GM03348 (cell line): ENCODE results near the gene ERCC6.
A peak's percentile ranks its signal among the peaks of the same experiment; 100 is the strongest.

ENCODE experiments used
- DNase-seq: peaks from one replicate; pipeline ENCODE4 v3.0.0; 2012; ENCODE audit warnings: low spot score

Gene ERCC6

DNA sequence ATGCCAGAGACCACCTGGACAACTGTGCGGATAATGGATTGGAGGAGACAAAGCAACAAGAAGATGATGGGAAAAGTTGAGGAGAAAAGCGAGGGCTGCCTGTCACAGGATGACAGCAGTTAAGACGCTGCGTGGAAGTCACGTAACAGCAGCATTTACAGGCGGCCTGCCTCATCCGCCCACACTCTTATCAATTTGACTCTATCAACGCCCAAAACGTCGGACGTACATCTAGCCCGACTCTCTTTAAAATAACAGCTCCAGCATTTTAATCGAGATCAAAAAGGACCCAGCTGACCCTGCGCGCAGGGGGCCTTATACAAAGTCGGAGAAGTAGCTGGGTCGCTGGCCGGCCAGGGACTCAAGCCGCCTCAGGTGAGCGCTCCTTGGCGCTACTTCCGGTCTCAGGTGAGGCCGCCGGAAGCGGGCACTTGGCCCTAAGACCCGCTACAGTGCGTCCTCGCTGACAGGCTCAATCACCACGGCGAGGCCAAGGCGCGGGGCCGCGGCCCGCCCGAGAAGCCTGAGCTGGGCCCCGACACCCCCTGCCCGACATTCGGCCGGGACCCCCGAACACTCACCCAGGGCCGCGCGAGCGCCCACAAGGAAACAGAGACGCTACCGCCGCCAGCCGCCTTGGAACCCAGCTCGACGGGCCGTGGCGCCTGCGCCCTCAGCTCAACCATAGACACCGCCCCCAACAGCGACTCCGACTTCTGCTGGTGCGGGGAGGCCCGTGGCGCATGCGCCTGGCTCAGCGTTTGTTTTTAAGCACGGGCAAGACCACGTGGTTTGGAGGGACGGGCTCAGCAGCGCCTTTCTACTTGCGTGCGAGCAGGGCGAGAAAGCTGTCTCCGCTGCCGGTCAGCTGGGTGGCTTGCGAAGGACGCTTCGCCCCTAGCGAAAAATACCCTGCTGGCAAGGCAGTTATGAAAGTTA, at the start of gene ERCC6:
Gene ERCC6, minus strand, starts transcription at position 741 of the 939 bp plus-strand sequence.
- DNase-seq, result peak; percentile 99

DNA sequence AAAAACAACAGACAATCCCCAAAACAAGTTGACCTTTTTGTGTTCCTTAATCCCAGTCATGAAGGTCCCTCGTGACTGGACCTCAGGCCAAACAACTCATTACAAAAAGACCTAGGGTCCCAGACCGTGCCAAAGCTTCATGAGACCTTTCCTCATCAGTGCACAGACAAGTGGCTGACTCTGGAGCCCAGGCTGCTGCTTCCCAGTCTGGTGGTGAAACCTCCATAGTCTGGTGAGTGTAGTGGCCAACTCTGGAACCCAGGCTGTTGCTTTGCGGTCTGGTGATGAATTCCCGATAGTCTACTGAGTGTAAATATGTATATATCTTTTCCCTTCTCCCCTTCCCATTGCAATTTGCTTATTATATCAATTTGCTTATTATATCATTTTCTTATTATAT, 49.1 kb upstream of the ERCC6 start:
- DNase-seq, result no peak

DNA sequence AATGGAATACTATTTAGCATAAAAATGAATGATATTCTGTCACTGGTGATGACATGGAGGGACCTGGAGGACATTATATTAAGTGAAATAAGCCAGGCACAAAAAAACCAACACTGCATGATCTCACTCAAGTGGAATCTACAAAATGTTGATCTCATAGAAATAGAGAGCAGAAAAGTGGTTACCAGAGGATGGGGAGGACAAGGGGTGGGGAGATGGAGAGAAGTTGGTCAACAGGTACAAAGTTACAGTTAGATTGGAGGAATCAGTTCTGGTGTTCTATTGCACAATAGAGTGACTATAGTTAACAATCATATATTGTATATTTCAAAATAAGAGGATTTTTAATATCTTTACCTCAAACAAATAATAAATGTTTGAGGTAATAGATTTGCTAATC, 46.5 kb upstream of the ERCC6 start:
- no peak for DNase-seq

DNA sequence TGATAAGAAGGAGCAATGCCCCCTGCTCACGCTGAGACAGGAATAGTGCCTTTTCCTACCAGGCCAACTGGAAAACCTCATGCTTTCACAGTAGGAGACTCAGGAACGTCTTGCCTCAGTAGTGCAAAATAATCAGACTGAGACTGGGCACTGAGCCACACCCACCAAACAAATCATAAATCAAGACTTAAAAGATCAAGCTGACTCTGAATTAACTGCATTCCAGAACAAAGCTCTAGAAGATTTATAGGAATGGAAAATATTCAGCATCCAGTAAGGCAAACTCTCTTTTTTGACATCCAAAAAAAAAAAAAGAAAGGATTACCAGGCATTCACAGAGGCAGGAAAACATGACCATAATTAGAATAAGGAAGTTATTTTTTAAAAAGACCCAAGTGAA, 40.7 kb upstream of the ERCC6 start:
- DNase-seq, result peak; percentile 40

DNA sequence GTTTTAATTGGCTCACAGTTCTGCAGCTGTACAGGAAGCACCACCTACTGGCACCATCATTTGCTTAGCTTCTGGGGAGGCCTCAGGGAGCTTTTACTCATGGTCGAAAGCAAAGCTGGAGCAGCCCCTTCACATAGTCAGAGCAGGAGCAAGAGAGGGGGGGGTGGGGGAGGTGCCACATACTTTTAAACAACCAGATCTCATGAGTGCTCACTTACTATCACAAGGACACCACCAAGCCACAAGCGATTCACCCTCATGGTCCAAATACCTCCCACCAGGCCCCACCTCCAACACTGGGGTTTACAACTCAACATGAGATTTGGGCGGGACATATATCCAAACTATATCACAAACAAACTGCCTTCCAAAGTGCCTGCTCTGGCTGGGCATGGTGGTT, 39.5 kb upstream of the ERCC6 start:
- no peak for DNase-seq

DNA sequence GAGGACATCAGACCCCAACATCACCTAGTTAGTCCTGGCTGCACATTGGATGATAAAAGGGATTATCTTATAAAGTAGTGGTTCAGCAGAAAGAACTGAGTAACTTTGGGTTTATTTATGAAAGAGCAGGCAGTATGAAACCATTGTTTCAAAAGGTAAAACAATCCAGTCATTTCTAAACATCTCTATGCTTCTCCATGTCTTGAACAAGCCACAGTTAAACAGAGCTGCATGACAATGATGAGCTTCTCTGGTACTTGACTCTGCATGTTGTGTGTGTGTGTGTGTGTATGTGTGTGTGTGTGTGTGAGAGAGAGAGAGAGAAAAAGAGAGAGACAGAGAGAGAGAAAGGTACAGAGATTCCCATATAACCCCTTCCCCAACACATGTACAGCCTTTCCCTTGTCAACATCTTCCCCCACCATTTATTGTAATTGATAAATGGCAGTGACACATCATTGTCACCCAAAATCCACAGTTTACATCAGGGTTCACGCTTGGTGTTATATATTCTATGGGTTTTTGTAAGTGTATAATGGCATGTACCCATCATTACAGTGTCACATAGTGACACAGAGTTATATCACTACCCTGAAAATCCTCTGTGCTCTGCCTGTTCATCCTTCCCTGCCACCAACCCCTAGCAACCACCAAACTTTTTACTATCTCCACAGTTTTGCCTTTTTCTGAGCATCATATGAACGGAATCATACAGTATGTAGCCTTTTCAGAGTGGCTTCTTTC, 38.4 kb upstream of the ERCC6 start:
- DNase-seq, result no peak

DNA sequence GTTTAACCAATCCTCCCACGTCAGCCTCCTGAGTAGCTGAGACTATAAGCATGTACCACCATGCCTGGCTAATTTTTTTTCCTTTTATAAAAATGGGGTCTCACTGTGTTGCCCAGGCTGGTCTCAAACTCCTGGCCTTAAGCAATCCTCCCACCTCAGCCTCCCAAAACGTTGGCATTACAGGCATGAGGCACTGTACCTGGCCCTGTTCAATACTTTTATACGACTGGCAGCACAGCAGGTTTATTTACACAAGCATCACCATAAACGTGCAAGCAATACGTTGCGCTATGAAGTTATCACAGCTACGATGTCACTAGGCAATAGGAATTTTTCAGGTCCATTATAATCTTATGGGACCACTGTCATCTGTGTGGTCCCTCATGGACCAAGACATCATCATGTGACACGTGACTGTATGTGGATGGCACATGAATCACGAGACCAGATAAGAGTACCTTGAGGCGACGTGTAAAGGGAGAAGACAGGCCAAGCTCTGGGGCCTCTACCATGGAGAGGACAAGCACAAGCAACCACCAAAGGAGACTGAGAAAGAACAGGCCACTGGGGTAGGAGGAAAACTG, 36.7 kb upstream of the ERCC6 start:
- DNase-seq, result no peak

DNA sequence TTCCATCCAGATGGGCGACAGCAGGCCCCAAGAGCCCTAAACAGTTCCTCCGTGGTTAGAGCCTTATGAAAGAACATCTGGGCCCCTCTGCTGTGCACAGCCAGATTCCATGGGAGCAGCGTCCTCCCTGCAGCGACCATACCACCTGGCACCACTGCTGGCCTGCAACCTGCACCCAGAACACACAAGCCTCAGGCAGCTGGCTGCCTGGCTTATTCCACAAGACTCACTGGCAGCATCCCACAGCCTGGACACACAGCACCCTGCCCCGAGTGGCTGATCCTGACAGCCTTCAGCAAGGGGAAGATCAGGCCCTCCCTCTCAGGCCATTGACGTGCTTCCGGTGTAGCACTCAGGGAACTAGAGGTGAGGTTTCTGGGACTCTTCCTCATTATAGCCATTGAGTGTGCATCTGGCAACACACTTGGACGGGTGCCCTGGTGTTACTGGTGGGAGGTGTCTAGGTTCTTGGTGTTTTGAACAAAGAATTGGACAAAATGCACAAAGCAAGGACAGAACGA, 33.7 kb upstream of the ERCC6 start:
- DNase-seq, result no peak

DNA sequence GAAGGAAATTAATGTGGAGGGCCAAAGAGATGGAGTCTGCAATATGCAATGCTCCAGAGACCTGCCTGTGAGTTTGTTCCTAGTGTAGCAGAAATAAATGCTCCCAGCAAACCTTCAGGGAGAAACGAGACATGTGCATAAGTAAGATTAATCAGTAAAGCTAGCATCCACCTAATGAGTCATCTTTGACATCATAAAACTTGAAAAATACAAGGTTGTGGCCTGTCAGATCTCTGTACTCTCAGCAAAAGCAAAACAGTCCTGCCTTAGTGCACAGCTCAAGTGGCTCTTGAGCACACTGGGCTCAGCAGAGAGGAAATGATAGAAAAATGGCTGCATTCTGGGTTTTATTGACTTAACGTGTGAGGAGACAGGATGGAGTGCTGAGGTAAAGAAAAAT, 32.5 kb upstream of the ERCC6 start:
- DNase-seq, result no peak

DNA sequence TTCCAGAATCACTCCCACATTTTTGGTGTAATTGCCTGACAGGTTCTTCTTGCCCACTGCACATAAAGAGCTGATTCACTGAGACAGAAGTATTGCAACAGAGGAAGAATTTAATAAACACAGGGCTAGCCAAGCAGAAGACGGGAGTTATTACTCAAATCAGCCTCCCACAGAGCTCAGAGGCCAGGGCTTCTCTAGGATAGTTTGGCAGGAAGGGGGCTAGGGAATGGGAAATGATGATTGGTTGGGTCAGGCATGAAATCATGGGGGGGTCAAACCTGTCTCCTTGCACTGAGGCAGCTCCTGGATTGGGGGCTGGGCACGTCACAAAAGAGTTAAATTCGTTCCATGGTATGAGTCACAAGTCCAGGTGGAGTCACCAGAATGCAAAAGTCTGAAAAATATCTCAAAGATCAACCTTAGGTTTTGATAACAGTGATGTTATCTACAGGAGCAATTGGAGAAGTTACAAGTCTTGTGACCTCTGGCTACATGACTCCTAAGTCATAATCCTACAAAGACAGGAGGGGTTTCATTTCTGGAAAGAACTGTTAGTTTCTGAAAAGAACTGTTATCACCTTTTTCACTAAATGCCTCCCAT, 30.2 kb upstream of the ERCC6 start:
- DNase-seq, result peak; percentile 62

DNA sequence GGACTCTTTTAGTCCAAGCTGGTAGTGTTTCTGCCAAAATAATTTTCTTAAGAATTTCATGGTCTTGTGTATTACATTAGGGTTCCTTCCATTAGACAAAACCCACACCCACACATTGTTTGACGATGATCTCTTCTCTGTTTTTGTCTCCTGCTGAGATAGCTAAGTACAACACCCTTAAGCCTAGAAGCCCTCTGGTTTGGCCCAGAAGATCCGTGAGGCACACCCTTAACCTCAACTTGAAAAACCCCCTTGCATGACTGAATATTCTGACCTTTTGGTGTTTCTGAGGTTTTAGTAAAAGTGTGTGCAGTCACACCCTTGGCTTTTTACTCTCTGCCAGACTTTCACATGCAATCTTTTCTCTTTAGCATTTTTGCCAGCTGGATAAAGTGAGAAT, 29.3 kb upstream of the ERCC6 start:
- DNase-seq, result peak; percentile 70

DNA sequence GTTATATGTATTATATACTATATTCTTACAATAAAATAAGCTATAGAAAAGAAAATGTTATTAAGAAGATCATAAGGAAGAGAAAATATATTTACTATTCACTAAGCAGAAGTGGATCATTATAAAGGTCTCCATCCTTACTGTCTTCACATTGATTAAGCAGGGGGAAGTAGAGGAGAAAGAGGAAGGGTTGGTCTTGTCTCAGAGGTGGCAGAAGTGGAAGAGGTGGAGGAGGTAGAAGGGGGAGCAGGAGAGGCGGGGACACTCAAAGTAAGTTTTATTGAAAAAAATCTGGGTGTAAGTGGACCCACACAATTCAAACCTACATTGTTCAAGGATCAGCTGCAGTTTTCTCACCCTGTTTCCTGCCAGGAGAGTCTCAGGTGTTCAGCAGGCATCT, 28.9 kb upstream of the ERCC6 start:
- DNase-seq, result no peak

DNA sequence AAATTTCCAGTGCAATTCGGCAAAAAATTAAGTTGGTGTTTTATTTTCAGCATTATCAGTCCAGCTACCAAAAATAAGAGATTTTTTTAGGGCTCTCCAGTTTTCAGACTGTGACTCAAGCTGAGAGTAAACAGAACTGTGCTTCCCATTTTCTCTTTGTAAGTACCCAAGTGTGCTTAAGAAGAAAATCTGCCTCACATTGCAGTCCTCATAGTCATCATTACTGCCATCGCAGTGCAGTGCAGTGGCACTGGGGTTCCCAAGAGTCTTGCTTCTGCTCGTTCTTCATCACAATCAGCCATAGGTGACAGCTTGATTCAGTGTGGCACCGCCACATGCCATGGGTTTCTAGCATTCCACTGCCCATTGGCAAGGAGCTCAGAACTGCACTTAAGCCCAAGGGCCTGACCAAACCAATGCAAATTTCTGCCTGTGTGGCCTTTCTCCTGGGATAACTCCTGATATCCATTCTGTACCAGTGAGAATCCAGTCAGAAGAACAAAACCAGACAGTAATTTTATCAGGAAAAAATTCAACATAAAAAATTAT, 25.6 kb upstream of the ERCC6 start:
- DNase-seq, result no peak

DNA sequence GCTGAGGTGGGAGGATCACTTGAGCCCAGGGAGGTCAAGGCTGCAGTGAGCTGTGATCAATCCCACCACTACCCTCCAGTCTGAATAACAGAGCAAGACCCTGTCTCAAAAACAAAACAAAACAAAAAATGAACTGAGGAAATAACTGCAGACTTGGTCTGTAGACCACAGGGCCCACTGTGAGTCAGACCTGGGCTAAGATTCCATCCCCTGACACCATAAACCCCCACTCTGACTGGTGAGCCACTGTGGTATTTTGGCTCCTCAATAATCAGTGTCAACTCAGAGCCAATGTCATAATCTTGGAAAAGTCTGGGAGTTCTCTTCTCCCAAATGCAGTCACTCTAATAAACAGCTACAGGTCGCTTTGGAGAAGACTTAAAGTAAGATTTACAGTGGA, 24.0 kb upstream of the ERCC6 start:
- peak; percentile 61 for DNase-seq

DNA sequence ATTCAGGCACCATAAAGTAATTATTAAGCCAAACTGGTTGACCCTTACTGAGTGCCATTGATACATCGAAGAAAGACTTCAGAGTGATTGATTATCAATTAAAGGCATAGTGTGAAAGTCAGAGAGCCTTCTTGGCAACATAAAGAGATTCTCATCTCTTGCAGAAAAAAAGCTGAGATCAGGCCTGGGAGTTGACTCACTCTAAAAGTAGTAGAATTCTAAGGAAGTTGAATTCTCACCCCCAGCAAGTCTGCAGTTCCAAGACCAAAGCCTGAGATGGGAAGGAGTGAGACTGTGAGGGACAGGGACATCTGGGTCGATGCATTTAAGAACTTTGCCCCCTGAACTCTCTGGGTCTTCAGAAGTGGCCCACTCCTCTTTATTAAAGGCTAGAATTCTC, 21.6 kb upstream of the ERCC6 start:
- no peak for DNase-seq

DNA sequence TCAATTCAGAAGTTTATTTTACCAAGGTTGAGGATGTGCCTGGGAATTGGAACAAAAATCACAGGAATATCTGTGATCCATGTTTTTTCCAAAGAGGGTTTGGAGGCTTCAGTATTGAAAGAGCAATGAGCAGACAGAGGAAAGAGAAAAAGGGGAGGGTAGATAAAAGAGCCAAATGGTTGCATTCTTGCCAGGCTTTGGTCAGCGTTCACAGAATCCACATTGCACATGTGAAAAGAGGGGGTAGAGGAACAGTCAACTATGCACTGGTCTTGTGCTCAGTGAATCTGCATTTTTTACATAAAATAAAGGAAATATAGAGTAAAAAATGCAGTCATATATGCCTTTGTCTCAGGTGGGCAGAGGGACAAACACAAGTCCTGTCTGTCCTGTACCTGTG, 20.6 kb upstream of the ERCC6 start:
- no peak for DNase-seq

DNA sequence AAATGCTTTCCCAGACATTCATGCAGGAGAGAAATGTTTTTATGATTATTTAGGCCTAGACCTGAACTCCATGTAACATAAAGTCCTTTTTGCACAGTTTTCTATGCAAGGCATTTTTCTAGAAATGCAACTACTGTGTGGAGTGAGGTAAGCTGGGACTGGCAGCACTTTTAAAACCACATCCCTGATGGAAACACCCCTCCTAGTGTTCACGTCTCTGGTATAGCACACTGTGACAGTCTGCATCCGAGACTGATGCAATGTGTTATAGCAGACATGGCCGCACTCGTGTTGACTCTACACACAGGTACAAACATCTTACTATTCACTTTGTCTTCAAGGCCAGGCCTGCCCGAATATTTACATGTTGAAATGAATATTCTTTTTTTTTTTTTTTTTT, 19.3 kb upstream of the ERCC6 start:
- no peak for DNase-seq

DNA sequence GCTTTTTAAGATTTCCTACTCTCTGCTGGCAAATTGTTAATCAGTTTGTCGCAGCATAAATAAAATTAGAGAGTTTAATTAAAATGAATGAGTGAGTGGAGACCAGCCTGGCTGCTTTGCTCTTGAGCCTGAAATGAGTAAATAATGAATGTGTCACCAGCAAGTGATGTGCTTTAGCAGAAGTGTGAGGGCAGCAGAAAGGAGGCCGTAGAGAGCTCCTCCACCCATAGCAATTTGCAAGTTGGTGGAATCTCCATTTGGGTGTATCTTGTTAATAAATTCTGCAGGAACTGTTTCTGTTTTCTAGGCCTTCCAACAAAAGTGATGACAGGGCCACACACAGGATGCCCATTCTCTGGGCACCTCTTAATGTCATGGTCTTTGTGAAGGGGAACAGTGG, 18.8 kb upstream of the ERCC6 start:
- no peak for DNase-seq

DNA sequence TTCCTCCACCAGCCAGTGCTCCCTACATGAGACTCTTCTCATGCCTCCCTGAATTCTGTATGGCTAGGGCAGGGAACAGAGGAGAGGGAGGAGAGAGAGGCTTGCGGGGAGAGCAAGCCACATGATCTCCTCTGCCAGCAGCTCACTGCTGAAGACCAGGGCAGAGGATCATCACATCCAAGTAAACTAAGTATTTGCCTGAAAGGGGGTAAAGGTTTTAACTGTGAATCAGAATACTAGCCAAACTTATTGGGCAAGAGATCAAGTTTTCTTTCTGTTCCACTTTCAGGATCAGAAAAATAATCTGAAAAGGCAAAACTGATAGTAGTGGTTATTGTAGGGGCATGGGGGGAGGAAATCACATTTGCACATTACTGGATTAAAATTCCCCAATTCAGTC, 17.8 kb upstream of the ERCC6 start:
- no peak for DNase-seq

DNA sequence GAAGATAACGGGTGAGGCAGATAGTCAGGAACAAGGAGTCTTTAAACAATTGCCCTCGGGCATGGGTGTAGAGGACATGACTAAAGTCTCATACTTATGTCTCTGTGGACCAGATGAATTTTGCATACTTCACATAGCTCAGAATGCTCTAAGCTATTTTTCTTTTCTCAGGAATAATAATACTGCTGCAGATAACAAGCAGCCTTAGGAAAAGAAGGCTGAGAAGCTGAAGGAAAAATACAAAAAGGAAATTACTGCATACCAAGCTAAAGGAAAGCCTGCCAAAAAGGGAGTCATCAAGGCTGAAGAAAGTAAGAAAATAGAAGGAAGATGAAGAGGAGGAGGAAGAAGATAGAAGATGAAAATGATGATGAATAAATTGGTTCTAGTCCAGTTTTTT, 13.4 kb upstream of the ERCC6 start:
- peak; percentile 63 for DNase-seq

DNA sequence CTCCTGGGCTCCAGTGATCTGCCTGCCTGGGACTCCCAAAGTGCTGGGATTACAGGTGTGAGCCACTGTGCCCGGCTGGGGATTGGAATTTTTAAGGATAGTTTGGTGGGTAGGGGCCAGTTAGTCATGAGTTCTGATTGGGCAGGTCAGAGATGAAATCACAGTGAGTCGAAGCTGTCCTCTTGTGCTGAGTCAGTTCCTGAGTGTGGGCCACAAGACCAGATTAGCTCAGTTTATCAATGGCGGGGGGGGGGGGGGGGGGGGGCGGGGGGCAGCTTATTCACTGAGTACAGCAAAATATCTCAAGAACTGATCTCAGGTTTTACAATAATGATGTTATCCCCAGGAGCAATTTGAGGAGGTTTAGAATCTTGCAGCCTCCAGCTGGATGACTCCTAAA, 11.6 kb upstream of the ERCC6 start:
- no peak for DNase-seq
